Naive thymus-derived CD8-positive, alpha-beta T cell (primary cell): ENCODE results near the gene RTN1. TPM values are rescaled to one million over a fixed set of nuclear protein-coding genes. Genes with fewer than 3 reads are reported as not detected.

Source experiments
- ATAC-seq, 2 donors: fragments of 150-1000 bp; cut with Tn5 transposase in 1 of 2; sonication (Bioruptor Pico), chemical (Tn5 transposase) in 1 of 2; 1 replicate in 1 of 2; 2 replicates in 1 of 2; pipeline ENCODE4 v1.10.0; 2021; ENCODE audit warnings: mild to moderate bottlenecking in 2 of 2, moderate library complexity in 2 of 2
- POLR2A ChIA-PET: fragments of 350-600 bp; sonication (Branson Sonifier 250); formaldehyde crosslinking; loops from one replicate; lab custom pipeline; 2021; ENCODE audit warnings: antibody characterized with exemption; lab: Charles Lee
- DNase-seq, 10 donors: peaks; one replicate each; pipeline versions ENCODE4 v3.0.0 to v3.0.0-alpha.2; 2020 to 2022
- H3K27ac Mint-ChIP-seq, 10 donors: one replicate each; pipeline ENCODE4 v1.8.0; 2020 to 2022; ENCODE audit warnings: mild to moderate bottlenecking in 10 of 10, mixed read lengths in 10 of 10, moderate library complexity in 4 of 10, inconsistent platforms in 1 of 10
- H3K27me3 Mint-ChIP-seq, 5 donors: one replicate each; pipeline ENCODE4 v1.8.0; 2021 to 2022; ENCODE audit warnings: mixed read lengths in 5 of 5
- H3K36me3 Mint-ChIP-seq, 3 donors: one replicate each; pipeline ENCODE4 v1.8.0; 2020 to 2022; ENCODE audit warnings: mixed read lengths in 3 of 3, mild to moderate bottlenecking in 2 of 3, inconsistent platforms in 1 of 3
- H3K4me1 Mint-ChIP-seq, 4 donors: one replicate each; pipeline ENCODE4 v1.8.0; 2021 to 2022; ENCODE audit warnings: mixed read lengths in 4 of 4
- H3K4me3 Mint-ChIP-seq, 10 donors: one replicate each; pipeline ENCODE4 v1.8.0; 2020 to 2022; ENCODE audit warnings: mild to moderate bottlenecking in 10 of 10, mixed read lengths in 10 of 10, moderate library complexity in 6 of 10, inconsistent platforms in 1 of 10
- H3K9me3 Mint-ChIP-seq, 9 donors: one replicate each; pipeline ENCODE4 v1.8.0; 2020 to 2022; ENCODE audit warnings: mixed read lengths in 9 of 9, mild to moderate bottlenecking in 3 of 9, inconsistent platforms in 1 of 9, moderate library complexity in 1 of 9
- polyA plus RNA-seq, 3 donors: library from polyadenylated mRNA; unstranded; fragments of 300-500 nt; fragmentation: Illumina TruSeq; gene quantifications; one replicate each; pipeline ENCODE4 v1.2.3, GENCODE V29; 2021
- total RNA-seq, 8 experiments: library from RNA in 2 of 8; stranded (reverse) in 2 of 8; gene quantifications; one replicate each; pipeline ENCODE4 v1.2.3 and lab custom pipeline; 2021 to 2026

Gene RTN1
- total and polyA plus RNA-seq, 5 experiments from 2014 or later: 0.10 TPM; not detected in 4

DNA sequence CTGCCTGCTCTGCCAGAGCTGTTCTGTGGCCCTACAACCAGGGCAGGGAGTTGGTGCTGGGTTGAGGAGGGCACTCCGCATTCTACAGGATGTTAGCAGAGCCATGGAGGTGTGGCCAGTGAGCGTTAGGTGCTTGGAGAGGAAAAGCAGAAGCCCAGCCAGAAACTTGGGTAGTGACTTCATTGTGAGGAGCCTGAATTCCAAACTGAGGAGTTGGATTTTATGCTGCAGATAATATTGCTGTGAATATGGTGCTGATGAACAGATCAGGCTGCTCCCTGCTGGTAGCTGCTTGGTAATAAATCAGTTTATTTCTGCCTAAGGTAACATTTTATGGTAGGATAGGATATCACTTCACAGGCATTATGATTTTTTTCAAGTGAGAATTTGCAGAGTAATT, 286.8 kb downstream of the RTN1 start:
- peaks cover 0 to 18% (median 8%) of the 10 kb centered on the region in 5 donors for H3K27me3 Mint-ChIP-seq
- ATAC-seq (no peak), DNase-seq (no peak)
- no peaks in the 10 kb centered on the region for H3K36me3 Mint-ChIP-seq
- H3K27ac Mint-ChIP-seq: no peak overlapping the region
- peak overlapping the region in 1 of 10 donors; percentile 38 for H3K4me3 Mint-ChIP-seq
- H3K4me1 Mint-ChIP-seq: peaks cover 4 to 15% (median 9%) of the 10 kb centered on the region in 4 donors
- POLR2A ChIA-PET: no interaction called here
- H3K9me3 Mint-ChIP-seq: no peaks in the 10 kb centered on the region

DNA sequence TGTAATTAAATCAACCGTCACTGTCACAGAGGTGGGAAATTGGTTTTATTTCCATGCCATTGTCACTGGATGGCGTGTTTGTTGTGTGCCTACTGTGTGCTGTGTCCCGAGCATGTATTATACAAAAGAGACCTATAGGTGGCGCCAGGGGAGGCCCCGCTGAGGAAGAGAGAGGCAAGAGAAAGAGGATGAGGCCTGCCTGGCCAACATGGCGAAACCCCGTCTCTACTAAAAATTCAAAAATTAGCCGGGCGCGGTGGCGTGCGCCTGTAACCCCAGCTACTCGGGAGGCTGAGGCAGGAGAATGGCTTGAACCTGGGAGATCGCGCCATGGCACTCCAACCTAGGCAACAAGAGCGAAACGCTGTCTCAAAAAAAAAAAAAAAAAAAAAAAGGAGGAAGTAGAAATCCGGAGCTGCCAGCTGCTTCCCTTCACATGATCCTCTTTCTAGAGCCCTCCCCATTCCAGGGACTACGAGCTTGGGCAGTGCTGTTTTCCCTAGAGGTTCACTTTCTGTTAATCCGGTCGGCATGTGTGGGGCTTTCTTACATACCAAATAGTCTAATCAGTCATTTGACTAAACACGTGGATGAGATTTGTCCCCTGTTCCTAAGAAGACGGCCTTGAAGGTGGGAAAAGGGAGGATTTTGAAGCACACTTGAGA, 287.6 kb downstream of the RTN1 start:
- ATAC-seq (no peak), DNase-seq (no peak)
- peak overlapping the region in 1 of 10 donors; percentile 13 for H3K27ac Mint-ChIP-seq
- no peaks in the 10 kb centered on the region for H3K36me3 Mint-ChIP-seq
- no peaks in the 10 kb centered on the region for H3K9me3 Mint-ChIP-seq
- POLR2A ChIA-PET: no interaction called here
- H3K27me3 Mint-ChIP-seq: peaks cover 3 to 23% (median 13%) of the 10 kb centered on the region in 5 donors
- H3K4me3 Mint-ChIP-seq: no peak overlapping the region
- peaks cover 4 to 15% (median 9%) of the 10 kb centered on the region in 4 donors for H3K4me1 Mint-ChIP-seq

- ATAC-seq (no peak), DNase-seq (no peak)
- POLR2A ChIA-PET: no interaction called here
- Mint-ChIP-seq H3K36me3 (no peaks in the 10 kb centered on the region), H3K4me3 (no peak overlapping the region), H3K9me3 (no peaks in the 10 kb centered on the region), H3K27me3 (peaks cover 5 to 24% (median 13%) of the 10 kb centered on the region in 5 donors), H3K4me1 (peaks cover 4 to 14% (median 9%) of the 10 kb centered on the region in 4 donors), H3K27ac (no peak overlapping the region)
Observed at GRCh38 chr14:59582161-59582560, 288.4 kb downstream of the RTN1 start.

- H3K4me1 Mint-ChIP-seq: peaks cover 5 to 14% (median 8%) of the 10 kb centered on the region in 4 donors
- H3K4me3 Mint-ChIP-seq: no peak overlapping the region
- peaks cover 8 to 32% (median 17%) of the 10 kb centered on the region in 5 donors for H3K27me3 Mint-ChIP-seq
- POLR2A ChIA-PET: no interaction called here
- ATAC-seq: no peak
- H3K36me3 Mint-ChIP-seq: no peaks in the 10 kb centered on the region
- no peaks in the 10 kb centered on the region for H3K9me3 Mint-ChIP-seq
- no peak overlapping the region for H3K27ac Mint-ChIP-seq
- no peak for DNase-seq
Observed at GRCh38 chr14:59580911-59581310, 289.7 kb downstream of the RTN1 start.

DNA sequence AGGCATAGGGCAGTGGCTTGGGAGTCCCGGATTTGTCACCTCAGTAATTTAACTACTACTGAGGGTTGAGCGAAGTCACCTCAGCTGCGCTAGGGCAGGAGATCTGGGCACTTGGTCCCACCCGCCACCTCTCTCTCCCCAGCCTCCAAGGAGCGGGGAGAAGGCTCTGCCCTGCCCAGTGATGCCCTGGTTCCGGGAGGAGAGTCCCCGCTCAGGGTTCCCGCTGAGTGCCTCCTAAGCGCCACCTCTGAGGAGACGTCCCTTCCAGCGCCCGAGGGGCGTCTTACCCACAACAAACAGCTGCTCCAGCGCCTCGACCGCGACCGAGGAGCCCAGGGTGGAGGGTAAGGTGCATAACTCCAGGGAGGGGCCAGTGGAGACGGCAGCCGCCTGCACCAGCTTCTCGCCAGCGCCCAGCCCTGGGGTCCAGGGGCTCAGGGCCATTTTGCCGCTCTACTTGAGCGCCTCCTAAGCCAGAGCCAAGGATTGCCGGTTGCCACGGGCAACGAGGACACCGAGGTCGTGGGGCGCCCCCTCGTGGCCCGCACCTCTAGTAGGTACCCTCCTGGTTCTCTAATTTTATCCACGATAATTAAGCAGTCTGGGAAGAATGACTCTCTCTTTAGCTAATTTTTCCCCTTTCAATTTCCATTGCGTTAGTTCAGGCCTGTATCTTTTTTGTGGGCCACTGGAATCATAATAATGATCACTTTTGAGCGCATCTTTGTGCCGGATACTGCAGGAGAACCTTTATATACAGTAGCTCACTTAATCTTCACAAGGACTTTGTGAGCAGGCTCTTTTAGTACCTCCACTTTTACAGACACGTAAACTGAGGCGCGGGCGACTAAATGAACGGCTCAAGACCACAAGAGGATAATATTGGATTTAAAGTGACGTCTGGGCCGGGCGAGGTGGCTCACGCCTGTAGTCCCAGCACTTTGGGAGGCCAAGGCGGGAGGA, 294.0 kb downstream of the RTN1 start, which contains the start of gene CCDC175:
Gene CCDC175 (minus strand): TSS at position 481 of the 963 bp plus-strand sequence. CDS start 37 bp downstream, at position 444.
- Mint-ChIP-seq H3K36me3 (no peaks in the 10 kb centered on the region), H3K27ac (peak within 1 kb of the TSS in 6 of 10 donors; percentile 6 to 83 (median 41)), H3K9me3 (no peaks in the 10 kb centered on the region), H3K27me3 (peaks cover 10 to 22% (median 15%) of the 10 kb centered on the region in 5 donors), H3K4me3 (peak within 1 kb of the TSS; percentile 64 to 83 (median 78)), H3K4me1 (peaks cover 4 to 14% (median 6%) of the 10 kb centered on the region in 4 donors)
- ATAC-seq (peak; percentile 91 to 97), DNase-seq (peak; percentile 66 to 91 (median 76))
- POLR2A ChIA-PET: interaction anchor here (0.7 kb wide), 1 partner anchor 93 kb away, joined by 3 read pairs; the partner anchor contains the start of genes JKAMP and L3HYPDH

DNA sequence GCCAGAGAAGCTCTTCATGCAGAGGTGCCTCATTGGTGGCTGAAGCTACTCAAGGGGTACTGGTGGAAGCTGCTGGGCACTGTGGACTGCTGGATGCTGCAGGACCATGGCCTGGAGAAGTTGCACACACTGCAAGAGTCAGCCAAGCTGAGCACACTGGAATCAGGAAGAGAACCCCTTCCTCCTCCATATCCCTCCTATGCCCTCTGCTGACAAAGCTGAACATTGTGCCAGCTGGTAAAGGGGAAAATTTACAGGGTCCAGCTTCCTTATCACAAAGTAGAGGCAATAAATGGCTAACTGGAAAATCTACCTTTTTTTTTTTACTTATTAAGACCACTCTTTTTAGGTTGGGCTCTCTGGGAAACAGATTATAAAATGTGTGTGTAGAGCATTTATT, 300.5 kb downstream of the RTN1 start:
- no peak for DNase-seq
- Mint-ChIP-seq H3K27ac (no peak overlapping the region), H3K4me3 (no peak overlapping the region), H3K4me1 (no peaks in the 10 kb centered on the region), H3K36me3 (no peaks in the 10 kb centered on the region), H3K9me3 (no peaks in the 10 kb centered on the region), H3K27me3 (peaks cover 9 to 37% (median 22%) of the 10 kb centered on the region in 5 donors)
- ATAC-seq: no peak
- POLR2A ChIA-PET: no interaction called here

- no peaks in the 10 kb centered on the region for H3K9me3 Mint-ChIP-seq
- peaks cover 13 to 37% (median 24%) of the 10 kb centered on the region in 5 donors for H3K27me3 Mint-ChIP-seq
- no peaks in the 10 kb centered on the region for H3K4me1 Mint-ChIP-seq
- no peak overlapping the region for H3K4me3 Mint-ChIP-seq
- H3K27ac Mint-ChIP-seq: no peak overlapping the region
- no peak for ATAC-seq
- POLR2A ChIA-PET: no interaction called here
- no peak for DNase-seq
- no peaks in the 10 kb centered on the region for H3K36me3 Mint-ChIP-seq
Observed at GRCh38 chr14:59566725-59567124, 303.9 kb downstream of the RTN1 start.

DNA sequence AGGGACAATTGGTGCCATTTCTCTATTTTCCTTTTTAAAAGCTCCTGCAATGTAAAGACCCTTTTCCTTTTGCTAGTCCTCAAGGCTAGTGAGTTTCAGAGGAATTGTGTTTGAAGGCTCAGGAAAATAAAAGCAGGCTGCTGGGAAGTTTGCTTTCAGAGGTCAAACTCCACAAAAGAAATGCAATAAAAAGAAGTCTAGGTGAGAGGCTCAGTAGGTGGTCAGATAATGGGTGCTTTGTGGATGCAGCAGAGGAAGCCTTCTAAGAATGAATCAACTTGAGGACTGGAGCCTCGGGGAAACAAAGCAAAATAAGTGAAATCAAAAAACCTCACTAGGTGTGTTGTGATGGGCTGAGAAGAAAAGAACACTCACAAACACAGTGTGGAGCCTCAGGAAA, 304.3 kb downstream of the RTN1 start:
- Mint-ChIP-seq H3K4me3 (no peak overlapping the region), H3K27me3 (peaks cover 13 to 37% (median 20%) of the 10 kb centered on the region in 5 donors), H3K9me3 (no peaks in the 10 kb centered on the region), H3K4me1 (no peaks in the 10 kb centered on the region), H3K36me3 (no peaks in the 10 kb centered on the region), H3K27ac (no peak overlapping the region)
- no peak for ATAC-seq
- no peak for DNase-seq
- POLR2A ChIA-PET: no interaction called here

DNA sequence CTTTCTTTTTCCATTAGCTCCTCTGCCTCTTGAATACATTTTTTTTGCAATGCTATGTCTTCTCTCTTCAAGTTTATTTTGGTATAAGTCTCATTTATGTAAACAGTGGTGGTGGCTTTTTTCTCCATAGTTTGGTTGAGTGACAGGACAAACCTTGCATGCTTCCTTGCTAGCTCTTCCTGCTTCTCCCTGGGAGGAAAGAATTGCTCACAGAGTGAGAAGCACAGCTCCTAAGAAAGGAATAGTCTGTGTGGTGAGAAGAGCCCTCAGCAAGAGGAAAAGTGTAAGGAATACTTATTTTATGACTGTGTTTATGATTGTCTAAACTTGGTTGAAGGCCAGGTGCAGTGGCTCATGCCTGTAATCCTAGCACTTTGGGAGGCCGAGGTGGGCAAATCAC, 305.5 kb downstream of the RTN1 start:
- POLR2A ChIA-PET: no interaction called here
- Mint-ChIP-seq H3K9me3 (no peaks in the 10 kb centered on the region), H3K27ac (no peak overlapping the region), H3K27me3 (peaks cover 11 to 25% (median 16%) of the 10 kb centered on the region in 5 donors), H3K4me3 (no peak overlapping the region), H3K4me1 (no peaks in the 10 kb centered on the region), H3K36me3 (no peaks in the 10 kb centered on the region)
- DNase-seq: no peak
- ATAC-seq: no peak

- no peak overlapping the region for H3K27ac Mint-ChIP-seq
- H3K9me3 Mint-ChIP-seq: no peaks in the 10 kb centered on the region
- no peak for ATAC-seq
- peaks cover 11 to 19% (median 16%) of the 10 kb centered on the region in 5 donors for H3K27me3 Mint-ChIP-seq
- no peak for DNase-seq
- POLR2A ChIA-PET: no interaction called here
- H3K36me3 Mint-ChIP-seq: no peaks in the 10 kb centered on the region
- H3K4me3 Mint-ChIP-seq: no peak overlapping the region
- no peaks in the 10 kb centered on the region for H3K4me1 Mint-ChIP-seq
Observed at GRCh38 chr14:59564366-59564765, 306.2 kb downstream of the RTN1 start.

- H3K9me3 Mint-ChIP-seq: peaks cover 0 to 12% (median 0%) of the 10 kb centered on the region in 9 donors
- DNase-seq: no peak
- H3K4me3 Mint-ChIP-seq: no peak overlapping the region
- ATAC-seq: no peak
- no peaks in the 10 kb centered on the region for H3K36me3 Mint-ChIP-seq
- H3K4me1 Mint-ChIP-seq: no peaks in the 10 kb centered on the region
- POLR2A ChIA-PET: no interaction called here
- H3K27me3 Mint-ChIP-seq: peaks cover 7 to 23% (median 10%) of the 10 kb centered on the region in 5 donors
- H3K27ac Mint-ChIP-seq: no peak overlapping the region
Observed at GRCh38 chr14:59547310-59547709, 323.3 kb downstream of the RTN1 start.
